Measurements from ENCODE around the gene CELF1.

Gene CELF1

GRCh38 chr11:47495011-47495855 is 57.7 kb downstream of the CELF1 start:
- Histone ChIP-seq H3K4me3 (ENCODE audit: low read depth in 1 of 2, low read length in 2 of 2) (no peak overlapping the region), H3K36me3 (ENCODE audit: insufficient read depth, low read length) (peaks cover 8% of the 10 kb centered on the region), H3K9ac (ENCODE audit: low read length) (no peak overlapping the region), H3K9me3 (ENCODE audit: low read length) (no peaks in the 10 kb centered on the region), H3K27me3 (ENCODE audit: control insufficient read depth in 1 of 2, insufficient read depth in 2 of 2, low read length in 2 of 2) (no peaks in the 10 kb centered on the region), H3K4me1 (ENCODE audit: insufficient read depth, low read length) (peaks cover 44% of the 10 kb centered on the region), H3K27ac (ENCODE audit: low read depth, low read length) (no peak overlapping the region)

- no peak overlapping the region for H3K9ac ChIP-seq (ENCODE audit: low read length)
- no peak overlapping the region for H3K27ac ChIP-seq (ENCODE audit: low read depth, low read length)
- no peaks in the 10 kb centered on the region for H3K9me3 ChIP-seq (ENCODE audit: low read length)
- H3K27me3 ChIP-seq (ENCODE audit: control insufficient read depth in 1 of 2, insufficient read depth in 2 of 2, low read length in 2 of 2) = no peaks in the 10 kb centered on the region
- H3K36me3 ChIP-seq (ENCODE audit: insufficient read depth, low read length) = peaks cover 36% of the 10 kb centered on the region
- H3K4me3 ChIP-seq (ENCODE audit: low read depth in 1 of 2, low read length in 2 of 2) = no peak overlapping the region
- peaks cover 6% of the 10 kb centered on the region for H3K4me1 ChIP-seq (ENCODE audit: insufficient read depth, low read length)
These were observed 63.6 kb downstream of the CELF1 start for GRCh38 chr11:47489395-47489755.

- Histone ChIP-seq H3K9me3 (ENCODE audit: low read length) (no peaks in the 10 kb centered on the region), H3K27ac (ENCODE audit: low read depth, low read length) (no peak overlapping the region), H3K27me3 (ENCODE audit: control insufficient read depth in 1 of 2, insufficient read depth in 2 of 2, low read length in 2 of 2) (no peaks in the 10 kb centered on the region), H3K4me1 (ENCODE audit: insufficient read depth, low read length) (peaks cover 6% of the 10 kb centered on the region), H3K4me3 (ENCODE audit: low read depth in 1 of 2, low read length in 2 of 2) (no peak overlapping the region), H3K9ac (ENCODE audit: low read length) (no peak overlapping the region), H3K36me3 (ENCODE audit: insufficient read depth, low read length) (peaks cover 41% of the 10 kb centered on the region)
These were observed 64.1 kb downstream of the CELF1 start for GRCh38 chr11:47488674-47489394.

- no peak overlapping the region for H3K4me3 ChIP-seq (ENCODE audit: low read depth in 1 of 2, low read length in 2 of 2)
- no peak overlapping the region for H3K9ac ChIP-seq (ENCODE audit: low read length)
- no peaks in the 10 kb centered on the region for H3K9me3 ChIP-seq (ENCODE audit: low read length)
- H3K27ac ChIP-seq (ENCODE audit: low read depth, low read length) = no peak overlapping the region
- H3K36me3 ChIP-seq (ENCODE audit: insufficient read depth, low read length) = peaks cover 48% of the 10 kb centered on the region
- no peaks in the 10 kb centered on the region for H3K27me3 ChIP-seq (ENCODE audit: control insufficient read depth in 1 of 2, insufficient read depth in 2 of 2, low read length in 2 of 2)
- H3K4me1 ChIP-seq (ENCODE audit: insufficient read depth, low read length) = peaks cover 6% of the 10 kb centered on the region
These were observed 64.8 kb downstream of the CELF1 start for GRCh38 chr11:47488111-47488510.

- no peaks in the 10 kb centered on the region for H3K27me3 ChIP-seq (ENCODE audit: control insufficient read depth in 1 of 2, insufficient read depth in 2 of 2, low read length in 2 of 2)
- no peaks in the 10 kb centered on the region for H3K9me3 ChIP-seq (ENCODE audit: low read length)
- H3K9ac ChIP-seq (ENCODE audit: low read length) = no peak overlapping the region
- H3K4me3 ChIP-seq (ENCODE audit: low read depth in 1 of 2, low read length in 2 of 2) = no peak overlapping the region
- peaks cover 6% of the 10 kb centered on the region for H3K4me1 ChIP-seq (ENCODE audit: insufficient read depth, low read length)
- no peak overlapping the region for H3K27ac ChIP-seq (ENCODE audit: low read depth, low read length)
- H3K36me3 ChIP-seq (ENCODE audit: insufficient read depth, low read length) = peaks cover 55% of the 10 kb centered on the region
These were observed 65.5 kb downstream of the CELF1 start for GRCh38 chr11:47487421-47487820.

- Histone ChIP-seq H3K27ac (ENCODE audit: low read depth, low read length) (no peak overlapping the region), H3K36me3 (ENCODE audit: insufficient read depth, low read length) (peaks cover 72% of the 10 kb centered on the region)
These were observed 67.8 kb downstream of the CELF1 start for GRCh38 chr11:47485107-47485506.

GRCh38 chr11:47483457-47483856 is 69.5 kb downstream of the CELF1 start:
- no peaks in the 10 kb centered on the region for H3K9me3 ChIP-seq (ENCODE audit: low read length)
- no peak overlapping the region for H3K4me3 ChIP-seq (ENCODE audit: low read depth in 1 of 2, low read length in 2 of 2)
- H3K36me3 ChIP-seq (ENCODE audit: insufficient read depth, low read length) = peaks cover 86% of the 10 kb centered on the region
- no peak overlapping the region for H3K9ac ChIP-seq (ENCODE audit: low read length)
- H3K27me3 ChIP-seq (ENCODE audit: control insufficient read depth in 1 of 2, insufficient read depth in 2 of 2, low read length in 2 of 2) = no peaks in the 10 kb centered on the region
- no peak overlapping the region for H3K27ac ChIP-seq (ENCODE audit: low read depth, low read length)
- no peaks in the 10 kb centered on the region for H3K4me1 ChIP-seq (ENCODE audit: insufficient read depth, low read length)

More at GRCh38 chr11:47485107-47485506, 67.8 kb downstream of the CELF1 start:
- Histone ChIP-seq H3K4me3 (ENCODE audit: low read depth in 1 of 2, low read length in 2 of 2) (no peak overlapping the region), H3K4me1 (ENCODE audit: insufficient read depth, low read length) (peaks cover 6% of the 10 kb centered on the region), H3K9ac (ENCODE audit: low read length) (no peak overlapping the region), H3K27me3 (ENCODE audit: control insufficient read depth in 1 of 2, insufficient read depth in 2 of 2, low read length in 2 of 2) (no peaks in the 10 kb centered on the region), H3K9me3 (ENCODE audit: low read length) (no peaks in the 10 kb centered on the region)

GRCh38 chr11:47480762-47481161 is 72.2 kb downstream of the CELF1 start:
- no peaks in the 10 kb centered on the region for H3K27me3 ChIP-seq (ENCODE audit: control insufficient read depth in 1 of 2, insufficient read depth in 2 of 2, low read length in 2 of 2)
- no peak overlapping the region for H3K27ac ChIP-seq (ENCODE audit: low read depth, low read length)
- no peaks in the 10 kb centered on the region for H3K4me1 ChIP-seq (ENCODE audit: insufficient read depth, low read length)
- no peaks in the 10 kb centered on the region for H3K9me3 ChIP-seq (ENCODE audit: low read length)
- H3K36me3 ChIP-seq (ENCODE audit: insufficient read depth, low read length) = peaks cover 87% of the 10 kb centered on the region
- no peak overlapping the region for H3K9ac ChIP-seq (ENCODE audit: low read length)
- H3K4me3 ChIP-seq (ENCODE audit: low read depth in 1 of 2, low read length in 2 of 2) = no peak overlapping the region

- Histone ChIP-seq H3K36me3 (ENCODE audit: insufficient read depth, low read length) (peaks cover 92% of the 10 kb centered on the region), H3K9me3 (ENCODE audit: low read length) (no peaks in the 10 kb centered on the region), H3K27me3 (ENCODE audit: control insufficient read depth in 1 of 2, insufficient read depth in 2 of 2, low read length in 2 of 2) (no peaks in the 10 kb centered on the region), H3K4me3 (ENCODE audit: low read depth in 1 of 2, low read length in 2 of 2) (no peak overlapping the region), H3K4me1 (ENCODE audit: insufficient read depth, low read length) (no peaks in the 10 kb centered on the region), H3K27ac (ENCODE audit: low read depth, low read length) (no peak overlapping the region), H3K9ac (ENCODE audit: low read length) (no peak overlapping the region)
These were observed 74.1 kb downstream of the CELF1 start for GRCh38 chr11:47478651-47479329.

- Histone ChIP-seq H3K27ac (ENCODE audit: low read depth, low read length) (no peak overlapping the region), H3K36me3 (ENCODE audit: insufficient read depth, low read length) (peaks cover 90% of the 10 kb centered on the region), H3K27me3 (ENCODE audit: control insufficient read depth in 1 of 2, insufficient read depth in 2 of 2, low read length in 2 of 2) (no peaks in the 10 kb centered on the region), H3K9ac (ENCODE audit: low read length) (no peak overlapping the region), H3K4me3 (ENCODE audit: low read depth in 1 of 2, low read length in 2 of 2) (no peak overlapping the region), H3K4me1 (ENCODE audit: insufficient read depth, low read length) (no peaks in the 10 kb centered on the region), H3K9me3 (ENCODE audit: low read length) (no peaks in the 10 kb centered on the region)
These were observed 75.2 kb downstream of the CELF1 start for GRCh38 chr11:47477753-47478152.

- no peak overlapping the region for H3K4me3 ChIP-seq (ENCODE audit: low read depth in 1 of 2, low read length in 2 of 2)
- peaks cover 90% of the 10 kb centered on the region for H3K36me3 ChIP-seq (ENCODE audit: insufficient read depth, low read length)
- H3K27me3 ChIP-seq (ENCODE audit: control insufficient read depth in 1 of 2, insufficient read depth in 2 of 2, low read length in 2 of 2) = no peaks in the 10 kb centered on the region
- no peak overlapping the region for H3K9ac ChIP-seq (ENCODE audit: low read length)
- H3K9me3 ChIP-seq (ENCODE audit: low read length) = no peaks in the 10 kb centered on the region
- no peak overlapping the region for H3K27ac ChIP-seq (ENCODE audit: low read depth, low read length)
- H3K4me1 ChIP-seq (ENCODE audit: insufficient read depth, low read length) = no peaks in the 10 kb centered on the region
These were observed 75.6 kb downstream of the CELF1 start for GRCh38 chr11:47477323-47477722.
